SJCRH30 (cell line): ENCODE results near the gene ZFYVE21. TPM values are rescaled to one million over a fixed set of nuclear protein-coding genes. Genes with fewer than 3 reads are reported as not detected.

Experiments
- DNase-seq, 2 experiments: peaks; one replicate each; pipeline ENCODE4 v3.0.0-alpha.2; 2015 to 2020
- H3K27ac ChIP-seq: fragments of 250-450 bp; sonication (Bioruptor Pico); 2 replicates; pipeline ENCODE4 v1.5.1; 2020; ENCODE audit warnings: mild to moderate bottlenecking, moderate library complexity
- H3K27me3 ChIP-seq: fragments of 250-450 bp; sonication (Bioruptor Pico); 2 replicates; pipeline ENCODE4 v1.5.1; 2020; ENCODE audit warnings: mild to moderate bottlenecking, moderate library complexity
- H3K36me3 ChIP-seq: fragments of 250-450 bp; sonication (Bioruptor Pico); 2 replicates; pipeline ENCODE4 v1.5.1; 2020; ENCODE audit warnings: mild to moderate bottlenecking, moderate library complexity
- H3K4me1 ChIP-seq: fragments of 250-450 bp; sonication (Bioruptor Pico); 2 replicates; pipeline ENCODE4 v1.5.1; 2020; ENCODE audit warnings: mild to moderate bottlenecking, moderate library complexity
- H3K4me3 ChIP-seq: fragments of 250-450 bp; sonication (Bioruptor Pico); 2 replicates; pipeline ENCODE4 v1.5.1; 2020; ENCODE audit warnings: mild to moderate bottlenecking, moderate library complexity
- H3K9me3 ChIP-seq: fragments of 250-450 bp; sonication (Bioruptor Pico); replicated peaks from 2 replicates; pipeline ENCODE4 v1.5.1; 2020; ENCODE audit warnings: mild to moderate bottlenecking, moderate library complexity
- total RNA-seq: library from RNA; depleted of rRNA; stranded (reverse); fragments of >200 nt; shearing (Covaris generic); gene quantifications from 2 replicates; pipeline ENCODE4 v1.2.3, GENCODE V29; 2014

ZFYVE21 gene
- total RNA-seq, 1 experiment from 2014 or later = 28.3 TPM

DNA sequence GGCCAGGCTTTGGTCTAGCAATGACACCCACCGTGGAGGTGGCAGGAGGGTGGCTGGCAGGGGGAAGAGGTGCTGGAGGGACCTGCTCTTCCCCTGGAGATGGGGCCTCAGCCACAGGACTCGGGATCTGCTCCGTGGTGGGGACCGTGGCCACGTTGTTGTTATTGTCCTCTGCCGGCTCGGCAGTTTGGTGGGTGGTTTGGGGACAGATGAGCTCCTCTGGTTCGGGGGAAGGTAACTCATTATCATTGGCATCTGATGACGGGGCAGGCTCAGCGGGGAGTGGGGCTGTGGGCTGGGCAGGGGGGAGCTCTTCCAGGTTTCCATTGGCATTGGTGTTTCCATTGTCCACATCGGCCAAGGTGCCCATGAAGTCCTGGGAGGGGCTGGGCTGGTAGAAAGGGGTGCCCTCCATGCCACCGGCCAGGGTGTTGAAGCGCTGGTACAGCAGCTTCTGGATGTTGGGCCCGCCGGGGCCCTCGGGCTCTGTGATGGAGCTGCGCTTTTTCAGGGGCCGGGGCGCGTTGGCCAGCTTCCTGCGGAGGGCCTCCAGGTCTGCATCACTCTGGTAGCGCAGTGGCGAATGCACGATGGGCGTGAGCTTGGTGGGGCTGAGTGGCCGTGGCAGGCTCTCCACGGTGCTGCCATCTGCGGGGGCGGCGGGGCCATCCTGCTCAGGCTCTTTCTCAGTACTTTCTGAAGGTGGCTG lies 24.3 kb downstream of the ZFYVE21 start:
- H3K27ac ChIP-seq = no peak overlapping the region
- no peaks in the 10 kb centered on the region for H3K4me1 ChIP-seq
- H3K27me3 ChIP-seq = no peaks in the 10 kb centered on the region
- no peaks in the 10 kb centered on the region for H3K36me3 ChIP-seq
- H3K4me3 ChIP-seq = no peak overlapping the region
- no peak for DNase-seq
- H3K9me3 ChIP-seq = no peaks in the 10 kb centered on the region

DNA sequence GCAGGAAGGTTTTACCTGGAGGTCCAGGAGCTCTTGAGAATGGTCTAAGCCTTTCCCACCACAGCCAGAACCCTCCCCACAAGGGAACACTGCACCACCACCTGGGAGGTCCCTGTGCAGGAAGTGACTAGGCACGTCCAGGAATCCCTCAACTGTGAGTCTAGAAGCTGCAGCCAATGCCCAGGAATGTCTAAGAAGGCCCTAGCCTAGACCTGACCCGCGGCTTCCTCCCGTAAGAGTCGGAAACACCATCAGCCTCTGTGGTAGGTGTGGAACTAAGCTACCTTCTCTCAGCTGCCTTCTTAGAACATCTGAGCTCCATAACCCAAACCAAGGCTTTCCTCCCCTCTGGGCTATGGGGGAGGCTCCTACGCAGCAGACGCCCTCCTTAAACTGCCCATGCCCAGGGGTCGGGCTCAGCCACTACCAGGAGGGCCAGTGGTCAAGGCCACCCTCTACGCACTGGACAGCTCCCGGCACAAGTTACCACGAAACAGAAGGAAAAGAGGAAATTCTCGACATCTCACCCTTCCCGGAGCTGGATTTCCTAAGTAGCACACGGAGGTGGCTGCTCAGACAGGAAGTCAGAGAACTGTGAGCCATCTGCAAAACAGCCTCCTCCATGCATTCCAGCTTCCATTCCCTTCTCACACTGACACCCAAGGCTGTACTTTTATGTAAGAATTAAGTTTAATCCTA lies 25.5 kb downstream of the ZFYVE21 start:
- H3K36me3 ChIP-seq = no peaks in the 10 kb centered on the region
- H3K4me3 ChIP-seq = no peak overlapping the region
- H3K4me1 ChIP-seq = no peaks in the 10 kb centered on the region
- no peak overlapping the region for H3K27ac ChIP-seq
- H3K9me3 ChIP-seq = no peaks in the 10 kb centered on the region
- H3K27me3 ChIP-seq = no peaks in the 10 kb centered on the region
- DNase-seq = no peak

DNA sequence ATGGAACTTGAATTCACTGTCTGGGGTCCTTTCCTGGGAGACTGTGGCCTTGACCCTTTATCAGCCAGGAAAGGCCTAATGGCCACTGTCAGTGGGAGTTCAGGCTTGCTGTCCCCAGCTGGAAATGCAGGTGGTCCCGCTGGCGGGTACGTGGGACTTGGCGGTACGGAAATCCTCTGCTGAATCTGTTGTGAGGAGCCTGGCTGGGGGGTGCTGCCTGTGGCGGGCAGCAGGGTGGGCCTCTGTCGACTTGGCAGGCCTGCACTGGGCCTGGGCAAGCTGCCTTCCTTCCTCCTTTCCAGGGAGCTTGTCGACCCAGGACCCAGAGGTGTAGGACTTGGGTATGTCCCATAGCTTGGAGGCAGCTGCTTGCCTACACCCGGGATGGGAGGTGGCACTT lies 26.3 kb downstream of the ZFYVE21 start:
- H3K4me1 ChIP-seq = no peaks in the 10 kb centered on the region
- DNase-seq = no peak
- H3K4me3 ChIP-seq = no peak overlapping the region
- no peaks in the 10 kb centered on the region for H3K36me3 ChIP-seq
- H3K27ac ChIP-seq = no peak overlapping the region
- H3K27me3 ChIP-seq = no peaks in the 10 kb centered on the region
- H3K9me3 ChIP-seq = no peaks in the 10 kb centered on the region

DNA sequence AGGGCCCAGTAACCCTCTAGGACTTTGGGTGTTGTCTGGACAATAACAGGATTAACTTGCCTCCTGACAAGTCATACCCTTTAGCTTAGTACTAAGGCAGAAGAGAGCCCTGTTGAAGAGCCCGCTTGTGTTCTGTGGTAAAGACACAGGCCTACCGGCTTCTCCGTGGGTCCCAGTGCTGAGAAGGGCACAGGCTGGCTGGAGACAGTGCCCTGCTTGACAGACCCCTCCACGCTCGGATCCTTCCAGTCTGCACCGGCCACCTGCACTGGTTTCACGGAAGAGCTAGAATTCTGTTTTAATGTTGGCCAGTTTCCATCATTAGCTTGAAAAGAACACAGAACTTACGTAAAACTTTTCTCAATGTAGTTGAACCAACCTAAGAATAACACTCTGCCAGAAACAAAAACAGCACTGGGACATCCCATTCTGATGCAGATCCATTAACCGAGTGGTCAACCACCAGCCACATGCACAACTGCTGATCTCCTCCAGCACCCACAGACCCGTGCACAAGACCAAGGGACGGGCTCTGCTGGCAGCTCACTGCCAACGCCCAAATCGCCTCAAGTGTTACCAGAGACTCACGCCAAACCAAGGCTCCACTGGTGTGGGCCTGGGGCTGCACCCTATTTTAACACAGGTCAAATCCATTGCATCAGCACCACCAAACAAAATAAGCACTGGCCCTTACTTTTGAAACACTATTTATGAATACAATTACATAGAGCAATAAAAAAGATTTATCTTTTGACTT lies 27.1 kb downstream of the ZFYVE21 start:
- Histone ChIP-seq H3K4me1 (no peaks in the 10 kb centered on the region), H3K27me3 (no peaks in the 10 kb centered on the region), H3K27ac (no peak overlapping the region), H3K4me3 (no peak overlapping the region), H3K36me3 (no peaks in the 10 kb centered on the region), H3K9me3 (no peaks in the 10 kb centered on the region)
- no peak for DNase-seq

DNA sequence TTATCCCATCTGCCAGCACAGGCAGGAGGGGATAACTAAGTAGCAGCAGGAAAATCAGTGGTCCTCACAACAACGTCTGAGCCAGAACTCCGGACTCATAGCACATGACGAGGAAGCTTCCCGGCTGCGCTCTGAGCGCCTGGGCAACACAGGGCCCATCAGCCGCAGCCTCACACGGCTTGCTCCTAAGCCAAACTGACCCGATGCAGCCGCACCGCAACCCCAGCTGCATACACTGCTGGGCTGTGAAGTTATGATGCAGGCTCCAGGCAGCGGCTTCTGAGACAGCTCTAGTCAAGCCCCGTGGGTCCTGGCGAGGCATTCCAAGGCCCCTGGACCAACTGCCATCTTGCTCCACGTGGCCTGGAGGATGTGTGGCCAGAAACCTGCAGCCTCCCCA lies 28.1 kb downstream of the ZFYVE21 start:
- H3K4me1 ChIP-seq = no peaks in the 10 kb centered on the region
- no peak for DNase-seq
- H3K27ac ChIP-seq = no peak overlapping the region
- H3K36me3 ChIP-seq = no peaks in the 10 kb centered on the region
- H3K27me3 ChIP-seq = no peaks in the 10 kb centered on the region
- H3K9me3 ChIP-seq = no peaks in the 10 kb centered on the region
- H3K4me3 ChIP-seq = no peak overlapping the region

DNA sequence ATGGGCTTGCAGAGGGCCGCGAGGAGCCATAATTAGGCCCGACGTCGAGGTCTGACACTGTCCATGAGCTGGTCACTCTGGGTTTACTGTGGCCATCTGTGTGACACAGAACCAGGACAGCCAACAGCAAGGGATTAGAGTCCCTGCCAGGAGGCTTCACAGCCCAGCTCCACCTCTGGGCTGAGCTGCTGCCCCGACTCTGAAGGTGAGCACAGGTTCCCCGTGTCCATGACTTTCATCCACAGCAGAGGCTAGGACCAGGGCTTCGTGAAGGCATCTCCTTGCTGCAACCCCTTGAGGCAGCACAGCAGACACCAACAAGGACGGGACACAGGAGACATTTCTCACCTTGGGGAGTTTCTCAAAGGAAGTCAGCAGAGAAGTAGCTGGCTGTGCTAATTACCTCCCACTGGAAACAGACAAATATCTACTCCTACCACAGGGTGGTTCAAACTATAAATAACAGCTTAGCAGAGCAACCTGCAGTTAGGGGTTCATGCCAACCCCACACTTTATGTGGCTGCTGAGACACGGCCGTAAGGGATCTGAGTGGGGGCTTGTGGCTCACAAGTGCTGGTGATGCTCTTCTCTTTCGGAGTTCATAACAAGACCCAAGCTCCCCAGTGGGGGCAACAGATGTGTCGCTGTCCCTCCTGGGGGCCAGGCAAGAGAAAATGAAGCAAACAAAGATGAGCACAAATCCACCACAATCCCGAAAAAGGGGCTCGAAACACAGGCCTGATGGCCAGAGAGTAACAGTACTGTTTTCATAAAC lies 29.2 kb downstream of the ZFYVE21 start:
- no peaks in the 10 kb centered on the region for H3K4me1 ChIP-seq
- H3K4me3 ChIP-seq = no peak overlapping the region
- DNase-seq = no peak
- H3K36me3 ChIP-seq = no peaks in the 10 kb centered on the region
- H3K27ac ChIP-seq = no peak overlapping the region
- H3K27me3 ChIP-seq = no peaks in the 10 kb centered on the region
- H3K9me3 ChIP-seq = no peaks in the 10 kb centered on the region

DNA sequence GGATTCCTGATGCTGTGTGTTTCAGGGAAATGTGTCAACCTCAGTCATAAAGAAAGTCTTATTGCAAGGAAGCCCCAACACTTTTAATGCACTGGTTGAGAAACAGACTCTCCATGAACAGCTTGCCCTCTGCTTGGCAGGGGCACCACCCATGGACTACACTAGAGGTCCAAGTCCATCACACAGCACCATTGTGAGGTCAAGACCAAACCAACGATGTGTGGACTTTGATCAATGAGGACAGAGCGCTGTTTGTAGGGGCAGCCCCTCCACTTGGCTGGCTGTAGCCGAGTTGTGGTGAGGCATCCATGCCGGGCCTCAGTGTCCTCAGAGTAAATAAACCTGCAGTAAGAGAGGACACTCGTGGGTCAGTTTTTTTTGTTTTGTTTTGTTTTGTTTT lies 29.8 kb downstream of the ZFYVE21 start:
- no peak overlapping the region for H3K4me3 ChIP-seq
- H3K27ac ChIP-seq = no peak overlapping the region
- no peaks in the 10 kb centered on the region for H3K4me1 ChIP-seq
- no peak for DNase-seq
- H3K27me3 ChIP-seq = no peaks in the 10 kb centered on the region
- H3K36me3 ChIP-seq = no peaks in the 10 kb centered on the region
- no peaks in the 10 kb centered on the region for H3K9me3 ChIP-seq

DNA sequence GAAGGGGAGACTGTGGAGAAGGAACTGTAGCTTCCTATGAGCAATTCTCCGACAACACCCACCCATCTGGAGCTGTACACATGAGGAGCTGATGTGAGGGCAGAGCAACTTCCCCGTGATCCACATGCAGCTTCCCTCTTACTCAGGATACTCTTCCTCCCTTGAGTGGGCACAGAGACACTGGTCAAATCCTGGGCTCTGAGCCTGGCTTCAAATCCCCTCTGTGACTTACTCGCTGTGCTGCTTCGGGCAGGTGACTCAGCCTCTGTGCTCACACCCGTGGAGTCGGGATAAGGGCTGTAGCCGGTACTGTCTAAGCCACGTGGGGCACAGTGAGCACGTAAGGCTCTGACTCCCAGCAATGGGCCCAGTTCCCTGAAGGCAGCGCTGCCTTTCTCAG lies 31.1 kb downstream of the ZFYVE21 start:
- H3K9me3 ChIP-seq = no peaks in the 10 kb centered on the region
- no peaks in the 10 kb centered on the region for H3K27me3 ChIP-seq
- no peaks in the 10 kb centered on the region for H3K4me1 ChIP-seq
- DNase-seq = no peak
- peaks cover 3% of the 10 kb centered on the region; the same call in 1 of the 2 replicates for H3K36me3 ChIP-seq
- no peak overlapping the region for H3K27ac ChIP-seq
- H3K4me3 ChIP-seq = no peak overlapping the region

DNA sequence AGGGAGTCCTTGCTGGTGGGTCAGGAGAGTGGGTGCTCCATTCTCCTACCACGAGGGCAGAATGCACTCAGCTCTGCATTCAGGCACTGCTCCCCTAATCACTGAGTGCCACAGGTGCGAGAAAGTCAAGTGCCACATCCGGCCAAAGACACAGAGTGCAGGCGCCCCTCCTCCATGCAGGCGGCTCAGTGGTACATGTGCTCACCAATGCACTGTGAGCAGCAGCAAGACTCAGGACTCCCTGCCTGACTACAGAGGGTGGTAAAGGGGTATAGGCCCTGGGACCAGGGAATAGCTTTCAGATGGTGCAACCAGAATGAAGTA lies 32.9 kb downstream of the ZFYVE21 start:
- Histone ChIP-seq H3K4me1 (no peaks in the 10 kb centered on the region), H3K36me3 (peaks cover 3% of the 10 kb centered on the region; the same call in 1 of the 2 replicates), H3K9me3 (no peaks in the 10 kb centered on the region), H3K27ac (no peak overlapping the region), H3K27me3 (no peaks in the 10 kb centered on the region), H3K4me3 (no peak overlapping the region)
- DNase-seq = no peak

DNA sequence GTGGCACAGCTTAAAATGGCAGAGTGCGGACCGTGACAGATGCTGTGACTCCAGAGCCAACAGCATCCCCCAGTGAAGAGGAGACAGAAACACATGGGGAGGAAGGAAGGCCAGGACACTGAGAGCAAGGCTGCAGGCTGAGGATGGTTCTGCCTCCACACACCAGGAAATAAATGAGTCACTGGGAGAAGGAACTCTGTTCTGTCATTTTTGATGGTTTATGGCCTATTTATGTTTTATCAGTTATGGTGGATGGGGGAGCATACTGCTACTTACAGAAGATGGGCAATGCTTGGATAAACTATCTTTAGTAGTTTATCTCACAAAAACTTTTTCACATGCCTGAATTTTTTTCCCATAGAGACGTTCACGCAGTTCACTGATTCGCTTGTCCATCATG lies 33.8 kb downstream of the ZFYVE21 start:
- DNase-seq = no peak
- no peaks in the 10 kb centered on the region for H3K9me3 ChIP-seq
- H3K27me3 ChIP-seq = no peaks in the 10 kb centered on the region
- H3K4me1 ChIP-seq = no peaks in the 10 kb centered on the region
- no peak overlapping the region for H3K27ac ChIP-seq
- H3K4me3 ChIP-seq = no peak overlapping the region
- peaks cover 3% of the 10 kb centered on the region; the same call in 1 of the 2 replicates for H3K36me3 ChIP-seq

DNA sequence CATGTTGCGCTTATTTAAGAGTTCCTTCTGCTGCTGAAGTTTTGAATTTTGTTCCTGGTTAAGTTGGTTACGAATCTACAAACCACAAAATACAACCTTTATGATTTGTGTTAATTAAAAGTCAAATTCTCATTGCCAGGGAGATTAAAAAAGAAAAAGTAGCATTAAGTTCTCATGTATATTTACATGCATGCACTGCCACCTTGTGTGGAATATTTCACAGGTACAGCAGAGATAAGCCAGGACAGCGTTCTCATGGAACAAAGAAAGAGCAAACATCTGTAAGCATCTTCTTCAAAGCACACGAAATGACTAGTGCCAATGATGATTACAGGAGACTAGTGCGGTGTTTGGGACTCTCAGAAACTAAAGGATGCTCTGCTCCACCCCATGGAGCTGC lies 34.2 kb downstream of the ZFYVE21 start:
- H3K4me3 ChIP-seq = no peak overlapping the region
- H3K27me3 ChIP-seq = no peaks in the 10 kb centered on the region
- no peak for DNase-seq
- H3K4me1 ChIP-seq = no peaks in the 10 kb centered on the region
- no peak overlapping the region for H3K27ac ChIP-seq
- no peaks in the 10 kb centered on the region for H3K9me3 ChIP-seq
- H3K36me3 ChIP-seq = peaks cover 3% of the 10 kb centered on the region; the same call in 1 of the 2 replicates

DNA sequence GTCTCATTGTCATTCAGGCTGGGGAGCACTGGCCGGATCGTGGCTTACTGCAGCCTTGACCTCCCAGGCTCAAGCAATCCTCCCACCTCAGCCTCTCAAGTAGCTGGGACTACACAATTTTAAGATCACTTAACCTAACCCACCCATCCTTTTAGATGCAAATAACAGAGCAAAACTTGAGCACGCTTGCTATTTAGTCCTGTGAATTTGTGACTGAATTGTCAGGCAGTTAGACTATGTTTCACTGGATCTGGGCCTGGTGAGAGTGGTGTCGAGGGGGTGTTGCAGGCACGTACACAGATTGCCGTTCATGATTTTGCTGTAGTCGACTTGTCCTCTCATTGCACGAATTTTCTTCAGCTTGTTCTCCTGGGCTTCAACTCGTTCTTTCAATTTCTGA lies 38.2 kb downstream of the ZFYVE21 start:
- no peak for DNase-seq

DNA sequence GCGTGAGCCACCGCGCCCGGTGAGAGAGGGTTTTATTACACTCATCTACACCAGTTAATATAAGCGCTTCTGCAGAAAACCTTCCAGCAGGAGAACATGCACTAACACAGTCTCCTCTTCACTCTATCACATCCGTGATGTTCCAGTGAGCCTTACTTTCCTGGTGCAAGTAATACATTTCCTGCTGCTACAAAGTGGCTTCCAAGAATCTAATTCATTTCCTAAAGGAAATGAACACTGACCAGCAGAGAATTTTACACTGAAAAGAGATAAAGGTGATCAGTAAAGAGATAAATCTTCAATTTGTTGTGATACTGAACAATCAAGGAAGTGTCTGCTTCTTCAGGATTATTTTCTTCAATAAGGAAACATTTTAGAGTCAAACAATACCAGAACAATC lies 39.5 kb downstream of the ZFYVE21 start:
- Histone ChIP-seq H3K4me1 (no peaks in the 10 kb centered on the region), H3K27me3 (no peaks in the 10 kb centered on the region)
- no peak for DNase-seq

More for the DNA sequence above, 38.2 kb downstream of the ZFYVE21 start:
- Histone ChIP-seq H3K36me3 (peaks cover 3% of the 10 kb centered on the region; the same call in 1 of the 2 replicates), H3K4me3 (no peak overlapping the region), H3K27ac (no peak overlapping the region), H3K27me3 (no peaks in the 10 kb centered on the region), H3K4me1 (no peaks in the 10 kb centered on the region), H3K9me3 (no peaks in the 10 kb centered on the region)

DNA sequence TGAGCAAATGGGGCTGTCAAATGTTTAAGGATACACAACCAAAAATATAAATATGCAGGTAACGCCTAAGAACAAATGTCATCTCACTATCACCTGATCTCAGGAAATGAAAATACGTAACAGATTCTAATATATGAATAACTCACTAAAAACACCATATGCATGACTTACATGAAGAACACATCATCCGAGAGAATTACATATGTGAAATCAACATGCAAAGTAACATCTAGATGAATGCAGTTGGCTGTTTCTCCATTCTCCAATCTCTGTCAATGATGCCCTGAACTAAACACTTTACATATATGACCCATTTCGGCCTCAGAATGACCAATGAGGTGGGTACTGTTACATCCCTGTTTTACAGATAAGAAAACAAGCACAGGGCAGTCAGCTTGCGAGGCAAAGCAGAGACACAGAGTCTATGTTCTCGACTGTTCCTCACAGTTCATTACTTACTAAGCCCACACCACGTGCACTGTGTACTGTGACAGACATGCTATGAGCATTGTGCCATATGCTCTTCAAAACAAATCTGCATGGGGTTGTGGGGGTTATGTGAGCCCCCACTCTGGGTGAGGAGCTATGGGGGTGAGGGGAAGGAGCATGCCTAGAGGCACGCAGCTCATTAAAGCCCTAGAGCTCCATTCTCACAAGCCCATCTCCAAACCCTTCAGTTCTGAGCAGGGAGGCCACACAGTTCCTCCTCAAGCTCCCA lies 42.6 kb downstream of the ZFYVE21 start:
- no peaks in the 10 kb centered on the region for H3K9me3 ChIP-seq
- no peaks in the 10 kb centered on the region for H3K27me3 ChIP-seq
- H3K4me3 ChIP-seq = no peak overlapping the region
- H3K36me3 ChIP-seq = no peaks in the 10 kb centered on the region
- no peak for DNase-seq
- no peak overlapping the region for H3K27ac ChIP-seq
- no peaks in the 10 kb centered on the region for H3K4me1 ChIP-seq

More for the DNA sequence above, 39.5 kb downstream of the ZFYVE21 start:
- Histone ChIP-seq H3K4me3 (no peak overlapping the region), H3K27ac (no peak overlapping the region), H3K36me3 (peaks cover 3% of the 10 kb centered on the region; the same call in 1 of the 2 replicates), H3K9me3 (no peaks in the 10 kb centered on the region)
